Mesothelial cell of epicardium (in vitro differentiated cells): ENCODE results near the gene NFKBIZ. TPM values are rescaled to one million over a fixed set of nuclear protein-coding genes. Genes with fewer than 3 reads are reported as not detected.
"Not testable (repeated sequence)": the region's sequence is repeated elsewhere in the genome, so short reads cannot be mapped to it uniquely, and the experiment has no call there.

ENCODE experiments used
- DNase-seq, 2 experiments: peaks; one replicate each; pipeline ENCODE4 v3.0.0; 2021; ENCODE audit warnings: low spot score in 2 of 2; ENCODE audit not compliant: unreplicated experiment in 2 of 2
- H3K27ac Mint-ChIP-seq: 2 replicates; pipeline ENCODE4 v1.8.0; 2021; ENCODE audit warnings: mixed read lengths
- H3K27me3 Mint-ChIP-seq: 2 replicates; pipeline ENCODE4 v1.8.0; 2021; ENCODE audit warnings: low read depth, mixed read lengths
- H3K36me3 Mint-ChIP-seq: 2 replicates; pipeline ENCODE4 v1.8.0; 2021; ENCODE audit warnings: mixed read lengths
- H3K4me1 Mint-ChIP-seq: 2 replicates; pipeline ENCODE4 v1.8.0; 2021; ENCODE audit warnings: mixed read lengths
- H3K4me3 Mint-ChIP-seq: 2 replicates; pipeline ENCODE4 v1.8.0; 2021; ENCODE audit warnings: mild to moderate bottlenecking, moderate library complexity, mixed read lengths
- H3K9me3 Mint-ChIP-seq: 2 replicates; pipeline ENCODE4 v1.8.0; 2021; ENCODE audit warnings: mixed read lengths
- total RNA-seq: library from RNA; stranded (reverse); gene quantifications from 3 replicates; pipeline ENCODE4 v1.2.1, GENCODE V29; 2021
- TF ChIP-seq, protein P1 (sequence below): fragments of 200-600 bp; sonication (generic); IDR thresholded peaks from one replicate; pipeline ENCODE4 v1.5.0; 2021; ENCODE audit warnings: antibody characterized with exemption; ENCODE audit not compliant: unreplicated experiment

The NFKBIZ gene
- total RNA-seq, 1 donor from 2014 or later: 142 TPM

DNA sequence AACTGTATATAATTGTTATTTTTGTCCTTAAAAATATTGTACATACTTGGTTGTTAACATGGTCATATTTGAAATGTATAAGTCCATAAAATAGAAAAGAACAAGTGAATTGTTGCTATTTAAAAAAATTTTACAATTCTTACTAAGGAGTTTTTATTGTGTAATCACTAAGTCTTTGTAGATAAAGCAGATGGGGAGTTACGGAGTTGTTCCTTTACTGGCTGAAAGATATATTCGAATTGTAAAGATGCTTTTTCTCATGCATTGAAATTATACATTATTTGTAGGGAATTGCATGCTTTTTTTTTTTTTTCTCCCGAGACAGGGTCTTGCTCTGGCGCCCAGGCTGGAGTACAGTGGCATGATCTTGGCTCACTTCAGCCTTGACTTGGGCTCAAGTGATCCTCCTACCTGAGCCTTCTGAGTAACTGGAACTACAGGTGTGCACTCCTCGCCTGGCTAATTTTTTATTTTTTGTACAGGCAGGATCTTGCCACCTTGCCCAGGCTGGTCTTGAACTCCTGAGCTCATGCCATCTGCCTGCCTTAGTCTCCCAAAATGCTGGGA lies 10.7 kb downstream of the NFKBIZ start:
- DNase-seq: no peak
- H3K4me1 Mint-ChIP-seq: peaks cover 22% of the 10 kb centered on the region
- TF ChIP-seq, protein P1, sequence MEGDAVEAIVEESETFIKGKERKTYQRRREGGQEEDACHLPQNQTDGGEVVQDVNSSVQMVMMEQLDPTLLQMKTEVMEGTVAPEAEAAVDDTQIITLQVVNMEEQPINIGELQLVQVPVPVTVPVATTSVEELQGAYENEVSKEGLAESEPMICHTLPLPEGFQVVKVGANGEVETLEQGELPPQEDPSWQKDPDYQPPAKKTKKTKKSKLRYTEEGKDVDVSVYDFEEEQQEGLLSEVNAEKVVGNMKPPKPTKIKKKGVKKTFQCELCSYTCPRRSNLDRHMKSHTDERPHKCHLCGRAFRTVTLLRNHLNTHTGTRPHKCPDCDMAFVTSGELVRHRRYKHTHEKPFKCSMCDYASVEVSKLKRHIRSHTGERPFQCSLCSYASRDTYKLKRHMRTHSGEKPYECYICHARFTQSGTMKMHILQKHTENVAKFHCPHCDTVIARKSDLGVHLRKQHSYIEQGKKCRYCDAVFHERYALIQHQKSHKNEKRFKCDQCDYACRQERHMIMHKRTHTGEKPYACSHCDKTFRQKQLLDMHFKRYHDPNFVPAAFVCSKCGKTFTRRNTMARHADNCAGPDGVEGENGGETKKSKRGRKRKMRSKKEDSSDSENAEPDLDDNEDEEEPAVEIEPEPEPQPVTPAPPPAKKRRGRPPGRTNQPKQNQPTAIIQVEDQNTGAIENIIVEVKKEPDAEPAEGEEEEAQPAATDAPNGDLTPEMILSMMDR: no peak
- H3K4me3 Mint-ChIP-seq: no peak overlapping the region
- peaks cover 52% of the 10 kb centered on the region for H3K36me3 Mint-ChIP-seq
- H3K27ac Mint-ChIP-seq: no peak overlapping the region
- no peaks in the 10 kb centered on the region for H3K27me3 Mint-ChIP-seq
- H3K9me3 Mint-ChIP-seq: no peaks in the 10 kb centered on the region

DNA sequence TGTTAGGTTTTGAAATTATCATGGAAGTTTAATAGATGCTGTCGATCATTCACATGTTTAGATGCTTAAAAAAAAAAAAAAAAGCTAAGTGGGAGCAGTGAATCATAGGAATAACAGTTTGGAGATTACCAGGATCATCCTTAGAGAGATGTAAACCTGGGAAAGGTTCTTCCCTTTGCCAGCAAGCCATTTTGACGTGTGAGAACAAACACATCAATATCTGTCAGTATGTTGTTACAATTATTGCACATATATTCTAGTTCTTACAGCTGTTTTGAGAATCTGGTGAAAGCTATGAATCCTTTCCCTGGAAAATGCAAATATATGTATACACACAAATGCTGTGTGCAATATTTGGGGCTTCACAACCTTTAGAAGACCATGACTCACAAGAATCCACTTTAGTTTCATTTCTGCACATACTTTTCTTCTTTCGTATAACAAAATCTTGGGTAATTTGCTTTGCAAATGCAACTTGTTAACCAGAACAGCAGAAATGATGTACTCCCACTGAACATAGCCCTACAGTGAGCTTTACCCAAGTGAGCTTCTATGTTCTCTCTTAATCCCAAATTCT lies 12.0 kb downstream of the NFKBIZ start:
- peaks cover 44% of the 10 kb centered on the region for H3K36me3 Mint-ChIP-seq
- TF ChIP-seq, protein P1: no peak
- H3K4me1 Mint-ChIP-seq: peaks cover 26% of the 10 kb centered on the region
- no peaks in the 10 kb centered on the region for H3K9me3 Mint-ChIP-seq
- H3K4me3 Mint-ChIP-seq: no peak overlapping the region
- H3K27ac Mint-ChIP-seq: peak overlapping the region; percentile 21
- no peaks in the 10 kb centered on the region for H3K27me3 Mint-ChIP-seq
- no peak for DNase-seq

DNA sequence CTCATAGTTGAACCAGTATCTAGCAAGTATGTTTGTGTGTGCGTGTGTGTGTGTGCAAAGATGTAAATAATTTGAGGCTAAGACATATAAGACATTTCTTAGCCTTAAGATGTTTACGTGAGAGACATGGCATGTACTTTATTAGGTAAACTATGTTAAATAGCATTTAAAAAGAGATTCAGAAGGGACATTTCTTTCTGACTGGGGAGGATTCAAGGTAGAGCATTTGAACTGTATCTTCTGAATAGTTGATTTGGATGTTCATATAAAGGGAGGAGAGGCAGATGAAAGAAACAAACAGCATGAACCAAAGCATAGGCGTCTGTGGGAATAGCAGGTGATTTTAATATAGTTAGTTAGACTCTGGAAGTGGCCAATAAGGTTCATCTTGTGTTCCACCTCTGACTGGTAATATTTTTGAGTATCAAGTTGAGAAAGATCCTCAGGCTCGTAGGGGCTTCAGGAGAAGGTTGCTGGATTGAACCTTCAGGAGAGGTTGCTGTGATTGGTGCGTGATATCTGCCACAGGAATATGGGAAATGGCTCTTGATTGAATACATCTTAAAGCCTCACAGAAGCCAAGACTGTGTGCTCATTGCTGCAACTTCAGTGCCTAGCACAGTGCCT lies 12.6 kb downstream of the NFKBIZ start:
- H3K27me3 Mint-ChIP-seq: no peaks in the 10 kb centered on the region
- no peak overlapping the region for H3K4me3 Mint-ChIP-seq
- peaks cover 38% of the 10 kb centered on the region for H3K36me3 Mint-ChIP-seq
- no peak for DNase-seq
- TF ChIP-seq, protein P1: no peak
- peaks cover 26% of the 10 kb centered on the region for H3K4me1 Mint-ChIP-seq
- peak overlapping the region; percentile 21 for H3K27ac Mint-ChIP-seq
- no peaks in the 10 kb centered on the region for H3K9me3 Mint-ChIP-seq

DNA sequence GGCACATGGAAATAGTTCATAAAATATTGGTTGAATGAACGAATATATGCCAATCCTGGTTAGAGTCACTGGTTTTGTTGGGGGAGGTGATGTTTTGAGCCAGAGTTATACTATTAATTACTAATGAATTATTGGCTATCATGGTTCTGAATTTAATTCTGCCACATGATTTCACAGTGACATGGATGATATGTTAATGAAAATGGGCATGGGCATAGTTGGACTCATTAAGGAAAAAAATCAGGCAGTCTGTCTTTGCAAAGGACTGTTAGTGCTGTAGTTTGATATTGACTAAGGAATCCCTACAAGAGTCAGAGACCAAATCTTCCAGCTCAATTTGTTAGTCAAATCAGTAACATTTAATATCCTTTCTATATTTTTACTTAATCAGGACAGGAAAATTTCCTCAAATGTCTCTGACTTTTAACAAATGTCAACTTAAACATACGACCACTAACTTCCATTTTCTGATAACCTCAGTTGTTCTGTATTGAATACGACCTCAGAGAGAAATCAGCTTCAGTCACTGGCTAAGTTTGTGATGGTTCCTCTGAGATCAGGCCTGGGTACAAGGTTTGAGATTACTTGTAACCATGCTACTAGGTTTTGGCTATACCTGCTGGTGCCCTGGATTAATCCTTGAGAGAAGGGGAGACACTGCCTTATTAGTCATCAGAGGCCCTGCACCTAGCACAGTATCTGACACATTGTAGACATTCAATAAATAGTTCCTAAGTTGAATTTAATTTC lies 13.3 kb downstream of the NFKBIZ start:
- H3K27me3 Mint-ChIP-seq: no peaks in the 10 kb centered on the region
- no peaks in the 10 kb centered on the region for H3K9me3 Mint-ChIP-seq
- H3K27ac Mint-ChIP-seq: peak overlapping the region; percentile 32
- TF ChIP-seq, protein P1: no peak
- H3K36me3 Mint-ChIP-seq: peaks cover 31% of the 10 kb centered on the region
- H3K4me1 Mint-ChIP-seq: peaks cover 26% of the 10 kb centered on the region
- H3K4me3 Mint-ChIP-seq: no peak overlapping the region
- DNase-seq: no peak

DNA sequence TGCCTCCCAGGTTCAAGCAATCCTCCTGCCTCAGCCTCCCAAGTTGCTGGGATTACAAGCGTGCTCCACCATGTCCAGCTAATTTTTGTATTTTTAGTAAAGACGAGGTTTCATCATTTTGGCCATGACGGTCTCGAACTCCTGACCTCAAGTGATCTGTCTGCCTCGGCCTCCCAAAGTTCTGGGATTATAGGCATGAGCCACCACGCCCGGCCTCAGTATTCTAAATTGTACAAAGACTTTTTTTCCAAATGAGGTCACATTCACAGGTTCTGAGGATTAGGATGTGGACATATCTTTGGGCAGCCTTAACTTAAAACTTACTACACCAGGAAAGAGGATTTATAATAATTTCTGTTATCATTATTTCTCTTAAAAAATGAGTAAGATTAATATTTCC lies 15.6 kb downstream of the NFKBIZ start:
- not testable (repeated sequence) for H3K4me3 Mint-ChIP-seq, H3K9me3 Mint-ChIP-seq, H3K27ac Mint-ChIP-seq, H3K27me3 Mint-ChIP-seq, DNase-seq
- Mint-ChIP-seq H3K4me1 (peaks cover 28% of the 10 kb centered on the region), H3K36me3 (peaks cover 11% of the 10 kb centered on the region)
